ENCODE measurements around the gene FOXK1. TPM values are rescaled to one million over a fixed set of nuclear protein-coding genes. Genes with fewer than 3 reads are reported as not detected.
A peak's percentile ranks its signal among the peaks of the same experiment; 100 is the strongest.

Gene FOXK1
- total and polyA plus RNA-seq, 7 donors, result 4.2 to 26.4 (median 16.8) TPM

DNA sequence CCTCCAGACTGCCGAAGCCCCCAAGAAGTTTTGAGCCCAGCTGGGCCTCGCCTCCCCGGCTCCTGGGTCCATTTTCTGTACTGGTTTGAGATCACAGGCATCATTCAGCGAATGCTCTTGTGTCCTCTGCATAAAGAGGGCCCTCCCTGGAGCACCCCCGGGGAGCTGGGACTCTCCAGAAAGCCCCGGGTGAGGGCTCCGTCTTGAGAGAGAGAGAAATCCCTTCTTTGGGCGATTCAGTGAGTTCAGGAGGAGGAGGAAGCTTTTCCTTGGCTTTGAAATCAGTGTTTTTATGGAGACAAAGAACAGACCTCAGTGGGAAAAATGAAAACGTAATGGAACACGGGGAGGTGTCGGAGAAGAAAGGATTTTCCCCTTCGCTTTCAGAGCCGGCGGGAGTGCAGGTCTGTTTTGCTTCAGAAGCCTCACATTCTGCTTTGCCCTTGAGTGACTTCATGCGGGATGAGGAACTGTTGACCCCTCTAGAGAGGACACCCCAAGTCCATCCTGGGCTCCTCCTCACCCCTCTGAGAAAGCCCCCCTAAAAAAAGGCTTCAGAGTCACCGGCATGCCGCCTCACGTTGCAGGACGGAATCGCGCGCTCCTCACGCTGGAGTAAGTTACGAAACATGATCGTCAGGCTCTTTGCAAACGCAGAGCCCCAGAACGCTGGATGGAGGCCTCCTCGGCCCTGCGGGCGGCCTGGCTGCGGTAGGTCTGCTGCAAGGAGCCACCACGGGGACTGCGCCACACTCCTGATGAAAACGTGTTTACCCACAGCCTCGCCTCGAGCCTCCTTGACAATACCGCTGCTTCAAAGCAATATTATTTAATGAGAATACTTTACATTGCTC, 84.8 kb downstream of the FOXK1 start:
- no peak overlapping the region for H3K4me3 ChIP-seq
- H3K36me3 ChIP-seq (ENCODE audit: insufficient read depth in 1 of 2, low read depth in 1 of 2), result peaks cover 0 to 47% of the 10 kb centered on the region in 2 donors
- no peak overlapping the region for H3K27ac ChIP-seq
- TF ChIP-seq, protein P1, sequence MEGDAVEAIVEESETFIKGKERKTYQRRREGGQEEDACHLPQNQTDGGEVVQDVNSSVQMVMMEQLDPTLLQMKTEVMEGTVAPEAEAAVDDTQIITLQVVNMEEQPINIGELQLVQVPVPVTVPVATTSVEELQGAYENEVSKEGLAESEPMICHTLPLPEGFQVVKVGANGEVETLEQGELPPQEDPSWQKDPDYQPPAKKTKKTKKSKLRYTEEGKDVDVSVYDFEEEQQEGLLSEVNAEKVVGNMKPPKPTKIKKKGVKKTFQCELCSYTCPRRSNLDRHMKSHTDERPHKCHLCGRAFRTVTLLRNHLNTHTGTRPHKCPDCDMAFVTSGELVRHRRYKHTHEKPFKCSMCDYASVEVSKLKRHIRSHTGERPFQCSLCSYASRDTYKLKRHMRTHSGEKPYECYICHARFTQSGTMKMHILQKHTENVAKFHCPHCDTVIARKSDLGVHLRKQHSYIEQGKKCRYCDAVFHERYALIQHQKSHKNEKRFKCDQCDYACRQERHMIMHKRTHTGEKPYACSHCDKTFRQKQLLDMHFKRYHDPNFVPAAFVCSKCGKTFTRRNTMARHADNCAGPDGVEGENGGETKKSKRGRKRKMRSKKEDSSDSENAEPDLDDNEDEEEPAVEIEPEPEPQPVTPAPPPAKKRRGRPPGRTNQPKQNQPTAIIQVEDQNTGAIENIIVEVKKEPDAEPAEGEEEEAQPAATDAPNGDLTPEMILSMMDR (IDR thresholded peaks at IDR 0.05), result no peak
- ATAC-seq, result no peak
- 90 to 92% (median 91%) methylated on average over 37 of the region's 37 CpGs for WGBS, 3 donors
- peaks cover 13% of the 10 kb centered on the region for H3K4me1 ChIP-seq
- DNase-seq, result no peak
- intact Hi-C loops (cut with DNase I), result no loop called here
- no peaks in the 10 kb centered on the region for H3K9me3 ChIP-seq
- no peaks in the 10 kb centered on the region for H3K27me3 ChIP-seq (ENCODE audit: insufficient read depth in 3 of 3, low read length in 2 of 3)

GRCh38 chr7:4768597-4769569, 86.8 kb downstream of the FOXK1 start:
- DNase-seq, result no peak
- 45 to 72% (median 48%) methylated on average over 27 of the region's 27 CpGs for WGBS, 3 donors
- peaks cover 0 to 27% of the 10 kb centered on the region in 2 donors for H3K36me3 ChIP-seq (ENCODE audit: insufficient read depth in 1 of 2, low read depth in 1 of 2)

DNA sequence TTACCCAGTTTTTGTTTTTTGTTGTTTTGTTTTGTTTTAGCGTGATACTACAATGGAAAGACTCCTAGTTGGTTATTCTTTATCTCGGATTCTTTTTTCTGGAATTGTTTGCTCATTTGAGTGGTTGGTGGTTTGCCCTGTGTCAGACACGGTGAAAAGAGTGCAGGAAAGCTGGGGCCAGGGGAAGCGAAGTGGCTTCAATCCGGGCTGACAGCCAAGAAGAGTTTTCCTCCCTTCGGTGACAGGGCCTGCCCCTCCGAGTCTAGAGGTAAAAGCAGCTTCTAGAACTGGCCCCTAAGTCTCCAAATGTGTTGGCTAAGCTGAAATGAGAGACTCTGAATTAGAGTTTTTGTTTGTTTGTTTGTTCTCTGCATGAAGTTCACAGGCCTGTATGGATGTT, 87.7 kb downstream of the FOXK1 start:
- H3K4me1 ChIP-seq, result peaks cover 13% of the 10 kb centered on the region
- TF ChIP-seq, protein P1 (IDR thresholded peaks at IDR 0.05), result no peak
- no peak overlapping the region for H3K4me3 ChIP-seq
- no peaks in the 10 kb centered on the region for H3K27me3 ChIP-seq (ENCODE audit: insufficient read depth in 3 of 3, low read length in 2 of 3)
- no peaks in the 10 kb centered on the region for H3K9me3 ChIP-seq
- H3K36me3 ChIP-seq (ENCODE audit: insufficient read depth in 1 of 2, low read depth in 1 of 2), result peaks cover 0 to 20% of the 10 kb centered on the region in 2 donors
- intact Hi-C loops (cut with DNase I), result no loop called here
- ATAC-seq, result no peak
- DNase-seq, result no peak
- 40 to 47% (median 42%) methylated on average over 7 of the region's 7 CpGs for WGBS, 3 donors
- H3K27ac ChIP-seq, result peak overlapping the region; percentile 69

More at GRCh38 chr7:4768597-4769569, 86.8 kb downstream of the FOXK1 start:
- TF ChIP-seq, protein P1 (IDR thresholded peaks at IDR 0.05), result no peak
- no peaks in the 10 kb centered on the region for H3K27me3 ChIP-seq (ENCODE audit: insufficient read depth in 3 of 3, low read length in 2 of 3)
- no peaks in the 10 kb centered on the region for H3K9me3 ChIP-seq
- peaks cover 13% of the 10 kb centered on the region for H3K4me1 ChIP-seq
- intact Hi-C loops (cut with DNase I), result no loop called here
- peak overlapping the region; percentile 69 for H3K27ac ChIP-seq
- ATAC-seq, result peak; percentile 25 to 74 (median 52)
- H3K4me3 ChIP-seq, result peak overlapping the region; percentile 6

- ATAC-seq (no peak), DNase-seq (peak in 1 of 2 donors; percentile 30)
- H3K27me3 ChIP-seq (ENCODE audit: insufficient read depth in 3 of 3, low read length in 2 of 3), result no peaks in the 10 kb centered on the region
- H3K36me3 ChIP-seq (ENCODE audit: insufficient read depth in 1 of 2, low read depth in 1 of 2), result peaks cover 0 to 15% of the 10 kb centered on the region in 2 donors
- no peaks in the 10 kb centered on the region for H3K9me3 ChIP-seq
- H3K27ac ChIP-seq, result no peak overlapping the region
- TF ChIP-seq, protein P1 (IDR thresholded peaks at IDR 0.05), result no peak
- intact Hi-C loops (cut with DNase I), result no loop called here
- H3K4me3 ChIP-seq, result no peak overlapping the region
- 82% methylated on average over 9 of the region's 9 CpGs for WGBS, 3 donors
- H3K4me1 ChIP-seq, result peaks cover 13% of the 10 kb centered on the region
Measured at GRCh38 chr7:4770886-4771285, 88.8 kb downstream of the FOXK1 start.
